SU-DHL-6 (cell line): ENCODE results near the gene LSM14B.
"Not testable (repeated sequence)": the region's sequence is repeated elsewhere in the genome, so short reads cannot be mapped to it uniquely, and the experiment has no call there.

Source experiments
- H2AFZ ChIP-seq: fragments of 200-600 bp; sonication (generic); 2 replicates; pipeline ENCODE4 v1.6.1; 2014; ENCODE audit warnings: low read depth, mild to moderate bottlenecking, moderate library complexity, mixed read lengths, antibody characterized with exemption, low read length; ENCODE audit not compliant: severe bottlenecking
- H3F3A ChIP-seq: fragments of 200-600 bp; shearing (Covaris generic); 2 replicates; pipeline ENCODE4 v1.6.0; 2016; ENCODE audit warnings: antibody characterized with exemption, mild to moderate bottlenecking; ENCODE audit not compliant: insufficient read depth
- H3K27ac ChIP-seq: fragments of 200-600 bp; sonication (generic); 2 replicates; pipeline ENCODE4 v1.5.1; 2016; ENCODE audit warnings: low read depth, mild to moderate bottlenecking, low read length, moderate library complexity, mixed read lengths
- H3K27me3 ChIP-seq: fragments of 200-600 bp; sonication (generic), shearing (Covaris generic); 2 replicates; pipeline ENCODE4 v1.6.0; 2014; ENCODE audit warnings: mild to moderate bottlenecking, low read length
- H3K36me3 ChIP-seq: fragments of 200-600 bp; sonication (generic); 2 replicates; pipeline ENCODE4 v1.6.1; 2014; ENCODE audit warnings: mild to moderate bottlenecking, low read length, mixed read lengths
- H3K4me2 ChIP-seq: fragments of 300-600, 200-600 bp; shearing (Covaris generic), sonication (generic); 2 replicates; pipeline ENCODE4 v1.6.0; 2014; ENCODE audit warnings: low read length, low read depth, mild to moderate bottlenecking; ENCODE audit not compliant: poor library complexity, severe bottlenecking
- H3K4me3 ChIP-seq: fragments of 200-600 bp; sonication (generic); 2 replicates; pipeline ENCODE4 v1.5.1; 2014; ENCODE audit warnings: antibody characterized with exemption, low read length, mild to moderate bottlenecking, mixed read lengths; ENCODE audit not compliant: insufficient read depth, poor library complexity, severe bottlenecking
- H3K79me2 ChIP-seq: fragments of 200-600 bp; sonication (generic); 2 replicates; pipeline ENCODE4 v1.6.1; 2014; ENCODE audit warnings: mild to moderate bottlenecking, low read length, moderate library complexity; ENCODE audit not compliant: insufficient read depth
- H3K9ac ChIP-seq: fragments of 200-600 bp; sonication (generic); 2 replicates; pipeline ENCODE4 v1.7.0; 2014; ENCODE audit warnings: mild to moderate bottlenecking, low read length
- H3K9me2 ChIP-seq: fragments of 200-600 bp; sonication (generic); replicated peaks from 2 replicates; pipeline ENCODE4 v1.6.1; 2014; ENCODE audit warnings: low read length; ENCODE audit not compliant: insufficient read depth
- H3K9me3 ChIP-seq: fragments of 200-600 bp; sonication (generic); 2 replicates; pipeline ENCODE4 v1.6.1; 2014; ENCODE audit warnings: low read length, mixed read lengths; ENCODE audit not compliant: insufficient read depth
- H4K20me1 ChIP-seq: fragments of 200-600 bp; sonication (generic); 2 replicates; pipeline ENCODE4 v1.6.1; 2014; ENCODE audit warnings: low read depth, mild to moderate bottlenecking, antibody characterized with exemption, low read length, moderate library complexity, mixed read lengths
- CTCF ChIP-seq: fragments of 200-600 bp; sonication (generic); IDR thresholded peaks from one replicate; pipeline ENCODE4 v1.5.1; 2017; ENCODE audit warnings: antibody characterized with exemption, mild to moderate bottlenecking, low read length, moderate library complexity; ENCODE audit not compliant: insufficient read depth, poor library complexity, severe bottlenecking
- EZH2phosphoT487 ChIP-seq: fragments of 200-600 bp; sonication (generic), shearing (Covaris generic); conservative IDR thresholded peaks from 2 replicates; pipeline ENCODE4 v1.6.1; 2018; ENCODE audit warnings: mild to moderate bottlenecking, antibody characterized with exemption, low read length, moderate library complexity, mixed read lengths

Gene LSM14B

GRCh38 chr20:62147125-62147524 lies 24.9 kb downstream of the LSM14B start:
- Histone ChIP-seq H2AFZ (no peak overlapping the region), H3K9ac (no peak overlapping the region), H3K27ac (no peak overlapping the region), H3K27me3 (no peaks in the 10 kb centered on the region), H3K9me3 (no peaks in the 10 kb centered on the region), H3K79me2 (peaks cover 64% of the 10 kb centered on the region), H3F3A (no peaks in the 10 kb centered on the region), H3K36me3 (no peaks in the 10 kb centered on the region), H4K20me1 (no peaks in the 10 kb centered on the region; the same call in 1 of the 2 replicates), H3K4me3 (no peak overlapping the region), H3K4me2 (no peak overlapping the region), H3K9me2 (no peaks in the 10 kb centered on the region)
- TF ChIP-seq CTCF (no peak), EZH2phosphoT487 (no peak)

DNA sequence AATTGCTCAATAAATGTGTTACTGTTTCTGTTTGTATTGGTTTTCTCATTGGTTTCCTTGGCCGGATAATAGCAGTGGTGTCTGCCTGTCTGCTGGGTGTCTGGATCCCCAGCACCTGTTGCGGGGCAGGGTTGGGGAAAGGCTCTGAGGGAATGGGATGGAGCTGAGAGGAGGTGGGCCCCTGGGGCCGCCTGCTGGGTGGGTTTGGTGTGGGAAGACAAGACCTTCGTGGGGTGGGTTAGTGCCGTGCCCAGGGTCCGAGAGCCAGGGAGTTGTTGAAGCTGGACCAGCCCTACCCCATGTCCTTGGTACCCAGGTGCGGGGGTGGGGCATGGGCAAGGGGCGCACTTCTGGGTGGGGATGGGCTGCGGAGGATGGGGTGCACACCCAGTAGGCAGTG lies 25.3 kb downstream of the LSM14B start:
- Histone ChIP-seq H3K9ac (no peak overlapping the region), H3K9me3 (no peaks in the 10 kb centered on the region), H3K79me2 (peaks cover 62% of the 10 kb centered on the region), H3K27me3 (no peaks in the 10 kb centered on the region), H3F3A (no peaks in the 10 kb centered on the region), H4K20me1 (no peaks in the 10 kb centered on the region; the same call in 1 of the 2 replicates), H3K27ac (no peak overlapping the region), H2AFZ (no peak overlapping the region), H3K9me2 (no peaks in the 10 kb centered on the region), H3K4me2 (no peak overlapping the region), H3K36me3 (no peaks in the 10 kb centered on the region), H3K4me3 (no peak overlapping the region)
- TF ChIP-seq EZH2phosphoT487 (no peak), CTCF (no peak)

DNA sequence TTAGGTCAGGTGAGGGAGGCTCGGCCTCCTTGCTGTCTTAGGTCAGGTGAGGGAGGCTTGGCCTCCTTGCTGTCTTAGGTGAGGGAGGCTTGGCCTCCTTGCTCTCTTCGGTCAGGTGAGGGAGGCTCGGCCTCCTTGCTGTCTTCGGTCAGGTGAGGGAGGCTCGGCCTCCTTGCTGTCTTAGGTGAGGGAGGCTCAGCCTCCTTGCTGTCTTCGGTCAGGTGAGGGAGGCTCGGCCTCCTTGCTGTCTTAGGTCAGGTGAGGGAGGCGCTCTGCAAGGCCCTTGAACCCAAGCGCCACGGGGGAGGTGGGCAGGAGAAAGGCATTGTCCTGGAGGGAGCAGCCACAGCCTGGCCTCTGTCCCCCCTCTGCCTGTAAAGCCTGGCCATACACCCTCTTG lies 26.1 kb downstream of the LSM14B start:
- H3K79me2 ChIP-seq, result peaks cover 69% of the 10 kb centered on the region
- not testable (repeated sequence) for H3K36me3 ChIP-seq, H3K9me2 ChIP-seq, H3K9me3 ChIP-seq, H3K27me3 ChIP-seq, H3K9ac ChIP-seq, H3K4me3 ChIP-seq, H2AFZ ChIP-seq, H4K20me1 ChIP-seq, H3K27ac ChIP-seq, H3K4me2 ChIP-seq, H3F3A ChIP-seq

DNA sequence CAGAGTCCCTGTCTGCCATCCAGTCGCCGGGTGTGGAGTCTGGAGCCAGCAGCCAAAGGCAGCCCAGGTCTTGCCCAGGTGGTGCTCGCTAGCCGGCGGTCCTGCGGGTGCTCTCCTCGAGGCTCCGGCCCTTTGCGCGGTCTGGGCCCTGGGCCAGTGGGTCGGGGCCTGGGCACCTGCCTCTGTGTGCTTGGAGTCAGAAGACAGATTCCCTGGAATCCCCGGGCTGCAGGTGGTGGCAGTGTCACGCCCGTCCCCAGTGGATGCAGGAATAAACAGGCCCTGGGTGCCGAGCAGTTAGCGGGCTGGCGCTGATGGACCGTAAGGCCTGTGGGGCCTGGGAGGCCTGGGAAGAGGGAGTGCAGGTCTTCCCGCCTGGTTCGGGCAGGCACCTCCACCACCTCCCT lies 26.6 kb downstream of the LSM14B start:
- no peak overlapping the region for H3K9ac ChIP-seq
- no peaks in the 10 kb centered on the region; the same call in 1 of the 2 replicates for H4K20me1 ChIP-seq

More for the DNA sequence above, 26.6 kb downstream of the LSM14B start:
- Histone ChIP-seq H3K79me2 (peaks cover 74% of the 10 kb centered on the region), H3F3A (no peaks in the 10 kb centered on the region), H3K4me2 (no peak overlapping the region), H3K9me3 (no peaks in the 10 kb centered on the region), H3K27me3 (no peaks in the 10 kb centered on the region), H3K4me3 (no peak overlapping the region), H3K27ac (no peak overlapping the region), H3K36me3 (no peaks in the 10 kb centered on the region), H2AFZ (no peak overlapping the region), H3K9me2 (no peaks in the 10 kb centered on the region)
- TF ChIP-seq EZH2phosphoT487, result no peak
- TF ChIP-seq CTCF, result no peak
